ENCODE results near the gene ADGRF4. TPM values are rescaled to one million over a fixed set of nuclear protein-coding genes. Genes with fewer than 3 reads are reported as not detected.

Gene ADGRF4
- polyA plus RNA-seq, 1 donor from 2014 or later, result not detected

GRCh38 chr6:47674673-47675072 lies 23.7 kb upstream of the ADGRF4 start:
- Histone ChIP-seq H3K9me3 (ENCODE audit: low read length) (no peaks in the 10 kb centered on the region), H3K4me2 (ENCODE audit: low read length) (no peak overlapping the region), H3F3A (ENCODE audit: insufficient read depth, low read length, poor library complexity, severe bottlenecking) (no peaks in the 10 kb centered on the region), H3K9ac (ENCODE audit: low read length) (no peak overlapping the region), H3K27me3 (ENCODE audit: insufficient read depth, low read depth, low read length) (no peaks in the 10 kb centered on the region), H3K27ac (ENCODE audit: low read length) (no peak overlapping the region), H3K36me3 (ENCODE audit: insufficient read depth, low read length) (no peaks in the 10 kb centered on the region), H3K4me3 (ENCODE audit: low read length) (no peak overlapping the region), H3K79me2 (replicated peaks; ENCODE audit: insufficient read depth, low read length) (no peaks in the 10 kb centered on the region), H2AFZ (ENCODE audit: low read depth, low read length) (no peak overlapping the region), H4K20me1 (ENCODE audit: insufficient read depth) (no peaks in the 10 kb centered on the region), H3K9me2 (ENCODE audit: insufficient read depth, low read length) (no peaks in the 10 kb centered on the region)
- no peak for TF ChIP-seq EP300 (conservative IDR thresholded peaks at IDR 0.05; ENCODE audit: poor library complexity, severe bottlenecking)
- no peak for TF ChIP-seq MXI1 (conservative IDR thresholded peaks at IDR 0.05; ENCODE audit: poor library complexity, severe bottlenecking)
- TF ChIP-seq SMC3 (conservative IDR thresholded peaks at IDR 0.05; ENCODE audit: poor library complexity), result no peak
- TF ChIP-seq RAD21 (conservative IDR thresholded peaks at IDR 0.05), result no peak
- TF ChIP-seq TAF1 (IDR thresholded peaks at IDR 0.05; ENCODE audit: low read depth), result no peak
- no peak for TF ChIP-seq CTCF (IDR thresholded peaks at IDR 0.05; ENCODE audit: poor library complexity, severe bottlenecking)

- H3K9ac ChIP-seq (ENCODE audit: low read length), result no peak overlapping the region
- H4K20me1 ChIP-seq (ENCODE audit: insufficient read depth), result no peaks in the 10 kb centered on the region
- H2AFZ ChIP-seq (ENCODE audit: low read depth, low read length), result no peak overlapping the region
- no peaks in the 10 kb centered on the region for H3K79me2 ChIP-seq (replicated peaks; ENCODE audit: insufficient read depth, low read length)
- H3F3A ChIP-seq (ENCODE audit: insufficient read depth, low read length, poor library complexity, severe bottlenecking), result no peaks in the 10 kb centered on the region
- H3K27me3 ChIP-seq (ENCODE audit: insufficient read depth, low read depth, low read length), result no peaks in the 10 kb centered on the region
- no peaks in the 10 kb centered on the region for H3K9me2 ChIP-seq (ENCODE audit: insufficient read depth, low read length)
- TF ChIP-seq RAD21 (conservative IDR thresholded peaks at IDR 0.05) (no peak), EP300 (conservative IDR thresholded peaks at IDR 0.05; ENCODE audit: poor library complexity, severe bottlenecking) (no peak), POLR2AphosphoS5 (IDR thresholded peaks at IDR 0.05) (no peak), REST (IDR thresholded peaks at IDR 0.05; ENCODE audit: borderline replicate concordance) (no peak), TAF1 (IDR thresholded peaks at IDR 0.05; ENCODE audit: low read depth) (no peak), CTCF (IDR thresholded peaks at IDR 0.05; ENCODE audit: poor library complexity, severe bottlenecking) (no peak), SMC3 (conservative IDR thresholded peaks at IDR 0.05; ENCODE audit: poor library complexity) (no peak), MXI1 (conservative IDR thresholded peaks at IDR 0.05; ENCODE audit: poor library complexity, severe bottlenecking) (no peak), EZH2 (IDR thresholded peaks at IDR 0.05; ENCODE audit: borderline replicate concordance, insufficient read depth, low read length, poor library complexity, severe bottlenecking) (no peak)
- H3K4me3 ChIP-seq (ENCODE audit: low read length), result no peak overlapping the region
- H3K9me3 ChIP-seq (ENCODE audit: low read length), result no peaks in the 10 kb centered on the region
- no peak overlapping the region for H3K4me2 ChIP-seq (ENCODE audit: low read length)
- no peak overlapping the region for H3K27ac ChIP-seq (ENCODE audit: low read length)
- H3K36me3 ChIP-seq (ENCODE audit: insufficient read depth, low read length), result no peaks in the 10 kb centered on the region
Observed at GRCh38 chr6:47677381-47678100, 20.8 kb upstream of the ADGRF4 start.
